CD14-positive monocyte (primary cell): ENCODE data around the gene SDK1. TPM values are rescaled to one million over a fixed set of nuclear protein-coding genes. Genes with fewer than 3 reads are reported as not detected.

ENCODE experiments used
- DNase-seq, 3 donors: peaks; one replicate each; pipeline ENCODE4 v3.0.0-alpha.2; 2011 to 2022
- H2AFZ ChIP-seq: 2 replicates; pipeline ENCODE4 v1.6.0; 2012; ENCODE audit warnings: mild to moderate bottlenecking, low read depth, low read length, inconsistent platforms; ENCODE audit not compliant: insufficient read depth, poor library complexity, severe bottlenecking
- H3K27ac ChIP-seq, 2 donors: 1 replicate in 1 of 2; 2 replicates in 1 of 2; pipeline ENCODE4 v1.5.1; 2012 to 2013; ENCODE audit warnings: low read length in 2 of 2, control low read depth in 1 of 2, inconsistent platforms in 1 of 2, low read depth in 1 of 2, mild to moderate bottlenecking in 1 of 2
- H3K27me3 ChIP-seq, 2 donors: one replicate each; pipeline versions ENCODE4 v1.6.0 to v1.6.1; 2011 to 2013; ENCODE audit warnings: low read length in 2 of 2; ENCODE audit not compliant: control insufficient read depth in 2 of 2, insufficient read depth in 2 of 2
- H3K36me3 ChIP-seq, 2 donors: replicated peaks in 1 of 2; 1 replicate in 1 of 2; 2 replicates in 1 of 2; pipeline versions ENCODE4 v1.5.1 to v1.6.1; 2012 to 2013; ENCODE audit warnings: low read length in 2 of 2, control low read depth in 1 of 2, inconsistent platforms in 1 of 2, mild to moderate bottlenecking in 1 of 2; ENCODE audit not compliant: insufficient read depth in 2 of 2, control insufficient read depth in 1 of 2
- H3K4me1 ChIP-seq, 2 donors: 1 replicate in 1 of 2; 2 replicates in 1 of 2; pipeline versions ENCODE4 v1.5.1 to v1.6.1; 2012 to 2013; ENCODE audit warnings: low read length in 2 of 2, control low read depth in 1 of 2, inconsistent platforms in 1 of 2, mild to moderate bottlenecking in 1 of 2, moderate library complexity in 1 of 2; ENCODE audit not compliant: insufficient read depth in 2 of 2, control insufficient read depth in 1 of 2
- H3K4me2 ChIP-seq: replicated peaks from 2 replicates; pipeline ENCODE3; 2012; ENCODE audit warnings: low read length, moderate library complexity, mild to moderate bottlenecking; ENCODE audit not compliant: poor library complexity, severe bottlenecking; ENCODE audit errors: extremely low read depth
- H3K4me3 ChIP-seq, 3 experiments: fragments of 200-600 bp in 1 of 3; sonication (generic) in 1 of 3; replicated peaks in 1 of 3; 1 replicate in 2 of 3; 2 replicates in 1 of 3; pipeline ENCODE4 v1.5.1; 2011 to 2013; ENCODE audit warnings: low read length in 3 of 3, mild to moderate bottlenecking in 3 of 3, control low read depth in 2 of 3, low read depth in 2 of 3, inconsistent platforms in 1 of 3, moderate library complexity in 1 of 3
- H3K79me2 ChIP-seq: 2 replicates; pipeline ENCODE4 v1.6.0; 2012; ENCODE audit warnings: mild to moderate bottlenecking, control low read depth, inconsistent platforms, low read length, moderate library complexity; ENCODE audit not compliant: insufficient read depth
- H3K9ac ChIP-seq: 2 replicates; pipeline ENCODE4 v1.6.0; 2017; ENCODE audit warnings: low read length, mild to moderate bottlenecking; ENCODE audit not compliant: insufficient read depth, poor library complexity, severe bottlenecking
- H3K9me3 ChIP-seq, 2 donors: replicated peaks in 1 of 2; 1 replicate in 1 of 2; 2 replicates in 1 of 2; pipeline versions ENCODE4 v1.5.1 to v1.6.1; 2012 to 2013; ENCODE audit warnings: low read length in 2 of 2, control low read depth in 1 of 2; ENCODE audit not compliant: control insufficient read depth in 1 of 2, insufficient read depth in 1 of 2
- H4K20me1 ChIP-seq: 2 replicates; pipeline ENCODE4 v1.6.0; 2012; ENCODE audit warnings: mild to moderate bottlenecking, low read length, control low read depth, moderate library complexity; ENCODE audit not compliant: insufficient read depth
- H3K27ac Mint-ChIP-seq, 7 donors: one replicate each; pipeline ENCODE4 v1.8.0; 2020; ENCODE audit warnings: mild to moderate bottlenecking in 7 of 7, mixed read lengths in 7 of 7, moderate library complexity in 6 of 7, inconsistent platforms in 2 of 7
- H3K27me3 Mint-ChIP-seq, 3 donors: one replicate each; pipeline ENCODE4 v1.8.0; 2021 to 2022; ENCODE audit warnings: low read depth in 3 of 3, mild to moderate bottlenecking in 3 of 3, mixed read lengths in 3 of 3, moderate library complexity in 3 of 3, inconsistent platforms in 1 of 3
- H3K36me3 Mint-ChIP-seq, 2 donors: one replicate each; pipeline ENCODE4 v1.8.0; 2020; ENCODE audit warnings: mixed read lengths in 2 of 2, inconsistent platforms in 1 of 2, mild to moderate bottlenecking in 1 of 2
- H3K4me1 Mint-ChIP-seq: one replicate; pipeline ENCODE4 v1.8.0; 2020; ENCODE audit warnings: mild to moderate bottlenecking, mixed read lengths
- H3K4me3 Mint-ChIP-seq, 2 donors: one replicate each; pipeline ENCODE4 v1.8.0; 2020; ENCODE audit warnings: mild to moderate bottlenecking in 2 of 2, mixed read lengths in 2 of 2, moderate library complexity in 1 of 2
- H3K9me3 Mint-ChIP-seq, 7 donors: one replicate each; pipeline ENCODE4 v1.8.0; 2020 to 2022; ENCODE audit warnings: mixed read lengths in 7 of 7, mild to moderate bottlenecking in 6 of 7, moderate library complexity in 6 of 7, inconsistent platforms in 2 of 7
- WGBS: methylation state at CpG from one replicate; pipeline ENCODE4 v1.1.5; 2013; ENCODE audit warnings: missing lambda C conversion rate; ENCODE audit not compliant: insufficient coverage; 5-methylcytosine and 5-hydroxymethylcytosine counted together
- intact Hi-C, 2 donors: fragments of 100-400 bp; cut with micrococcal nuclease; formaldehyde crosslinking; loops; one replicate each; pipeline versions ENCODE4 v1.15.0 to v1.15.1; 2023
- polyA plus RNA-seq, 3 donors: library from polyadenylated mRNA; depleted of rRNA in 1 of 3; unstranded in 2 of 3; stranded (reverse) in 1 of 3; fragments of 300-500 nt in 2 of 3; fragments of >200 nt in 1 of 3; fragmentation: Illumina TruSeq in 2 of 3; gene quantifications; 1 replicate in 2 of 3; 2 replicates in 1 of 3; pipeline ENCODE4 v1.2.3, GENCODE V29; 2012 to 2021
- TF ChIP-seq, protein P1 (sequence below): fragments of 200-600 bp; IDR thresholded peaks from one replicate; pipeline ENCODE4 v1.8.0; 2022; ENCODE audit warnings: antibody characterized with exemption, mild to moderate bottlenecking

SDK1 gene
- polyA plus RNA-seq, 3 donors, result 0.01 TPM; not detected in 2

DNA sequence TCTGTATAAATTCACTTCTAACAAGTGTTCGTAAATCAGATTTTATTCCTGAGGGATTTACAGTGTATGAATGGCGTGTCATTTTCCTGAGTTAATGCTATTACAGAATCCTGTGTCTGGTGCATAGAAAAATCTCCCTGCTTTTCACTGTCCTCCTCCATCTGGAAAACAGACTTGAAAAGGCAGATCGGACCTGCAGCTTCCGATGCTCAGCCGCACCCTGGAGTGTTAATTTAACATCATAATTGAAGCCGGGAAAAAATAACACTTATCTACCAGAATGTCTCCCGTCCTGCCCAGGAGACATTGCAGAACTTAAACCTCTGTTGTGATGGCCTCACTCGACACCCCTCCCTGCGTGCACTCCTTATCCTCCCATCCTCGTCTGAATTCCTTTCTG is 939.0 kb downstream of the SDK1 start:
- peaks cover 10 to 27% (median 16%) of the 10 kb centered on the region in 7 donors for H3K9me3 Mint-ChIP-seq
- Histone ChIP-seq H2AFZ (no peak overlapping the region), H3K79me2 (no peaks in the 10 kb centered on the region), H3K9me3 (peaks cover 8 to 30% of the 10 kb centered on the region in 2 donors), H3K27ac (no peak overlapping the region), H4K20me1 (no peaks in the 10 kb centered on the region), H3K27me3 (no peaks in the 10 kb centered on the region), H3K9ac (no peak overlapping the region), H3K36me3 (no peaks in the 10 kb centered on the region), H3K4me2 (no peak overlapping the region), H3K4me3 (no peak overlapping the region), H3K4me1 (no peaks in the 10 kb centered on the region)
- no peak for DNase-seq
- H3K27me3 Mint-ChIP-seq, result peaks cover 0 to 2% (median 1%) of the 10 kb centered on the region in 3 donors
- H3K4me1 Mint-ChIP-seq, result no peaks in the 10 kb centered on the region
- no peak overlapping the region for H3K4me3 Mint-ChIP-seq
- H3K36me3 Mint-ChIP-seq, result no peaks in the 10 kb centered on the region
- WGBS, result 84% methylated on average over 8 of the region's 10 CpGs
- H3K27ac Mint-ChIP-seq, result no peak overlapping the region
- intact Hi-C loops, result no loop called here
- TF ChIP-seq, protein P1, sequence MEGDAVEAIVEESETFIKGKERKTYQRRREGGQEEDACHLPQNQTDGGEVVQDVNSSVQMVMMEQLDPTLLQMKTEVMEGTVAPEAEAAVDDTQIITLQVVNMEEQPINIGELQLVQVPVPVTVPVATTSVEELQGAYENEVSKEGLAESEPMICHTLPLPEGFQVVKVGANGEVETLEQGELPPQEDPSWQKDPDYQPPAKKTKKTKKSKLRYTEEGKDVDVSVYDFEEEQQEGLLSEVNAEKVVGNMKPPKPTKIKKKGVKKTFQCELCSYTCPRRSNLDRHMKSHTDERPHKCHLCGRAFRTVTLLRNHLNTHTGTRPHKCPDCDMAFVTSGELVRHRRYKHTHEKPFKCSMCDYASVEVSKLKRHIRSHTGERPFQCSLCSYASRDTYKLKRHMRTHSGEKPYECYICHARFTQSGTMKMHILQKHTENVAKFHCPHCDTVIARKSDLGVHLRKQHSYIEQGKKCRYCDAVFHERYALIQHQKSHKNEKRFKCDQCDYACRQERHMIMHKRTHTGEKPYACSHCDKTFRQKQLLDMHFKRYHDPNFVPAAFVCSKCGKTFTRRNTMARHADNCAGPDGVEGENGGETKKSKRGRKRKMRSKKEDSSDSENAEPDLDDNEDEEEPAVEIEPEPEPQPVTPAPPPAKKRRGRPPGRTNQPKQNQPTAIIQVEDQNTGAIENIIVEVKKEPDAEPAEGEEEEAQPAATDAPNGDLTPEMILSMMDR, result no peak

- Histone ChIP-seq H3K4me3 (no peak overlapping the region), H3K27ac (no peak overlapping the region), H3K27me3 (no peaks in the 10 kb centered on the region), H3K79me2 (no peaks in the 10 kb centered on the region), H2AFZ (no peak overlapping the region), H4K20me1 (no peaks in the 10 kb centered on the region), H3K36me3 (no peaks in the 10 kb centered on the region), H3K9ac (no peak overlapping the region), H3K4me2 (no peak overlapping the region), H3K9me3 (peaks cover 14 to 36% of the 10 kb centered on the region in 2 donors), H3K4me1 (no peaks in the 10 kb centered on the region)
- DNase-seq, result no peak
- TF ChIP-seq, protein P1, result no peak
- H3K4me1 Mint-ChIP-seq, result no peaks in the 10 kb centered on the region
- peaks cover 13 to 33% (median 20%) of the 10 kb centered on the region in 7 donors for H3K9me3 Mint-ChIP-seq
- no peaks in the 10 kb centered on the region for H3K36me3 Mint-ChIP-seq
- H3K27ac Mint-ChIP-seq, result no peak overlapping the region
- 87% methylated on average over 10 of the region's 19 CpGs for WGBS
- H3K4me3 Mint-ChIP-seq, result no peak overlapping the region
- H3K27me3 Mint-ChIP-seq, result peaks cover 0 to 2% (median 1%) of the 10 kb centered on the region in 3 donors
- intact Hi-C loops, result no loop called here
Observed at GRCh38 chr7:4240520-4241303, 939.7 kb downstream of the SDK1 start.
